ENCODE results near the gene MCM6.

Gene MCM6

DNA sequence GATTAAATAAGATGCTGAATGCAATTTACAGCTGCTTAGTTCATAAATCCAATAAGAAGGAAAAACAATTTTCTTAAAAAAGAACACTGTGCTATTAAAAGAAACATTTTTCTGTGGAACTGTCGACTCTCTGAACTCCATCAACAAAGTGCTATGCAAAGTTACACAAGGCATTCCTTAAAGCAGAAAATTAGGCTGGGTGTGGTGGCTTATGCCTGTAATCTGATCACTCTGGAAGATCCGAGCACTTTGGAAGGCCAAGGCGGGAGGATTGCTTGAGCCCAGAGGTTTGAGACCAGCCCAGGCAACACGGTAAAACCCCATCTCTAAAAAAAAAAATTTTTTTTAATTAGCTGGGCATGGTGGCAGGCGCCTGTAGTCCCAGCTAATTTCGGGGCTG, 13.0 kb downstream of the MCM6 start:
- TF ChIP-seq, protein P1, sequence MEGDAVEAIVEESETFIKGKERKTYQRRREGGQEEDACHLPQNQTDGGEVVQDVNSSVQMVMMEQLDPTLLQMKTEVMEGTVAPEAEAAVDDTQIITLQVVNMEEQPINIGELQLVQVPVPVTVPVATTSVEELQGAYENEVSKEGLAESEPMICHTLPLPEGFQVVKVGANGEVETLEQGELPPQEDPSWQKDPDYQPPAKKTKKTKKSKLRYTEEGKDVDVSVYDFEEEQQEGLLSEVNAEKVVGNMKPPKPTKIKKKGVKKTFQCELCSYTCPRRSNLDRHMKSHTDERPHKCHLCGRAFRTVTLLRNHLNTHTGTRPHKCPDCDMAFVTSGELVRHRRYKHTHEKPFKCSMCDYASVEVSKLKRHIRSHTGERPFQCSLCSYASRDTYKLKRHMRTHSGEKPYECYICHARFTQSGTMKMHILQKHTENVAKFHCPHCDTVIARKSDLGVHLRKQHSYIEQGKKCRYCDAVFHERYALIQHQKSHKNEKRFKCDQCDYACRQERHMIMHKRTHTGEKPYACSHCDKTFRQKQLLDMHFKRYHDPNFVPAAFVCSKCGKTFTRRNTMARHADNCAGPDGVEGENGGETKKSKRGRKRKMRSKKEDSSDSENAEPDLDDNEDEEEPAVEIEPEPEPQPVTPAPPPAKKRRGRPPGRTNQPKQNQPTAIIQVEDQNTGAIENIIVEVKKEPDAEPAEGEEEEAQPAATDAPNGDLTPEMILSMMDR (IDR thresholded peaks at IDR 0.05; ENCODE audit: borderline replicate concordance, insufficient read depth, low read depth, low read length), result no peak
- no peak overlapping the region for H3K4me3 ChIP-seq (ENCODE audit: low read depth, low read length)

DNA sequence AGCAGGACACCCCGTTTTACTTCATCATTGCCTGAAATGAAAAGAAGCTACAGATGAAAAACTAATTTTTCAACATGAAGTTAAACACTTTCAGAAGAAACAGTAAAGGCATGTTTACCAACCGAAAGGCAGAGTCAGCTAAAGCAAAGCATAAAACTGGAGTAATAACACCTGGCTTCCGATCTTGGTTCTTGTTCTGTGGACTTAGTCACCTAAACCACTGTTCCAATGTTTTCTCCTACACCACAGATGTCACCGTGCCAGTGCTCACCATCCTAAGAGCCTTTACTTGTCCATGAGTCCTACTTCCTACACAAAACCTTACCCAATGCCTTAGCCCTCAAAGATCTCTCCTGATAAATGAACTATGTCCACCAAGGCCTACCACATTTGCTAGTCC, 13.5 kb downstream of the MCM6 start:
- no peak overlapping the region for H3K4me3 ChIP-seq (ENCODE audit: low read depth, low read length)
- TF ChIP-seq, protein P1 (IDR thresholded peaks at IDR 0.05; ENCODE audit: borderline replicate concordance, insufficient read depth, low read depth, low read length), result no peak

DNA sequence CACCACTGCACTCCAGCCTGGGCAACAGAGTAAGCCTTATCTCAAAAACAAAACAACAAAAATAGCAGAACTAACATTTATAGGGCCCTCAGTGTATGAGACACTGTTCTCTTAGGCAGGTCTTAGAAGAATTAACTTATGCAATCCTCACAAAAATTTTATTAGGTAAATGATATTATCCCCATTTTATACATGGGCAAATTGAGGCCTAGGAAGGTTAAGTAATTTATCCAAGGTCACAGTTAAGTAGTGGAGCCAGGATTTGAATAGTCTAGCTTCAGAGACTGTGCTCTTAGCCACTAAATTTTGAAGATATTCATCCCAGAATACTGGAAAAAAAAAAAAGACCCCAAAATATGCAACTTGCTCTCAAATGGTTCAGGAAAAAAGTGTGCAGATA, 22.8 kb downstream of the MCM6 start:
- TF ChIP-seq, protein P1 (IDR thresholded peaks at IDR 0.05; ENCODE audit: borderline replicate concordance, insufficient read depth, low read depth, low read length), result no peak
- H3K4me3 ChIP-seq (ENCODE audit: low read depth, low read length), result no peak overlapping the region

DNA sequence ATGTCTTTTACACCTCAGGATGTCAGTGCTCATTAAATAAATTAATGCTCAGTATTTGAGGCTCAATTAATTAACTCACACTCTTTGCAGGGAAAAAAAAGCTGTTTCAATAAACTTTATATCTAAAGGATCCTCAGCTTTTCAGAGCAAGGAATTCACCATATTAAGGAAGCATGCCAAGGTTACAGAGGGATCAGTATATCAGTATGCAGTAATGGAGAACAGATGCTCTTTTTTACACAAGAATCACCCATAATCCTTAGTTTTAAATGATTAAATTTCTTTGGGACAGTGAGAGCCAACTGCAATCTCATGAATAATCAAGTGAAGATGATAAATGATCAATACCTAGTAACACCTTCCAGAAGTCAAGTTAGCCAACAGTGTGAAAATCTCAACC, 24.4 kb downstream of the MCM6 start:
- TF ChIP-seq, protein P1 (IDR thresholded peaks at IDR 0.05; ENCODE audit: borderline replicate concordance, insufficient read depth, low read depth, low read length), result no peak
- no peak overlapping the region for H3K4me3 ChIP-seq (ENCODE audit: low read depth, low read length)

DNA sequence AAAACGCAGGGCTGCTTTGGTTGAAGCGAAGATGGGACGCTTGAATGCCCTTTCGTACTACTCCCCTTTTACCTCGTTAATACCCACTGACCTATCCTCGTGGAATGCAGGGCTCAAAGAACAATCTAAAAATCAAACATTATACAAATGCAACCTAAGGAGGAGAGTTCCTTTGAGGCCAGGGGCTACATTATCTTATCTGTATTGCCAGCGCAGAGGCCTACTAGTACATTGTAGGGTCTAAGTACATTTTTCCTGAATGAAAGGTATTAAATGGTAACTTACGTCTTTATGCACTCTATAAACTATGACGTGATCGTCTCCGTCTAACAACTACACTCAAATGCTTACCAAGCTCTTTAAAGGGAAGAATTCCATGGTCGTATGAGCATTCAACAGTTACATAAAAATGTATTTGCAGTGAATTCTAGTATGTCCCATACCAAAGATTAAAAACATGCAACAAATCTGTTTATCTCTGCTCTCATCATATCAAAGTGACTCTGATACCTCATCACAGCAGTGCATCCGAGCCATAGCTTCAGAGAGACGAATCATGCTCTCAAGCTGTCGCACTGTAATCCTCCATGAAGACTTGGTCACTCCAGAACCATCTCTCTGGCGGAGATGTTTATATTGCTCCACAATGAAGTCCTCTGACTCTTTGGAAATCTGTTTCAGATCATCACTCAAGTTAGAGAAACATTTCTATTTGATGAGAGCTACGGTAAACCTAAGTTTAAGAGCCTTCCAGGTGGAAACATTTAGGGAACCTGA, 25.2 kb downstream of the MCM6 start:
- no peak overlapping the region for H3K4me3 ChIP-seq (ENCODE audit: low read depth, low read length)
- TF ChIP-seq, protein P1 (IDR thresholded peaks at IDR 0.05; ENCODE audit: borderline replicate concordance, insufficient read depth, low read depth, low read length), result no peak

DNA sequence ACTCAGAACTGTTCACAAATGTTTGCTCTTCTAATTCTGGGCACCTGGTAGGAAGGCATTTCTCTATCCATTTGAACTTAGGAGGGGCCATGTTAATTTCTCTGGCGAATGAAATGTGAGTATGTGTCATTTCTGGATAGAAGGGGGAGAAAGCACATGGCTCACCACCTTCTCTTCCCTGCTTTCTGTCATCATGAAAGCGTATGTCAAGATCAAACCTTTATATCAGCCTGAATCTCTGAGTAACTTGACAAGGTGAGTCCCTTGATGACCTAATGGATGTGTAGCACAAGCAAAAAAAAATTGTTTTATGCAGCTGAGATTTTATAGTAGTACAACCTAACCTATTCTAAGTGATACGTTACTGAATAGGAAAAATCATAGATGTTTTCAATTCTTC, 27.2 kb downstream of the MCM6 start:
- no peak overlapping the region for H3K4me3 ChIP-seq (ENCODE audit: low read depth, low read length)
- TF ChIP-seq, protein P1 (IDR thresholded peaks at IDR 0.05; ENCODE audit: borderline replicate concordance, insufficient read depth, low read depth, low read length), result no peak

DNA sequence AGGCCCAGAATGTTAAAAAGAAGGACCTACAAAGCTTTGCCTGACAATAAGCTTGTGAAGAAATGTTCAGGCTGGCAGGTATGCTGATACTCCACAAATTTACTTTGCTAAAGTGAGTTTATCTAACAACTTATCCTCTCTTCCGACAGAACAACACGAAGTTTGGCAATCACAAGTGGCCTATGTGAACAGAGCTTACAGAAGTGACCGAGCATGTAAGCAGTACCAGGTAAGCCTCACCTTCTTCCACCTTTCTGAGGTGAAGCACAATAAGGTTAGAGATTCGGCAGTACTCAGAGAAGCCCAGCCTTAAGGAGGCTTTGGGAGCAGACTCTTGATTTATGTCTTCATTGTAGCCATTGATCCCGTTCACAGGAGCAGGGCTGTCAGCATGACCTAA, 30.2 kb downstream of the MCM6 start:
- TF ChIP-seq, protein P1 (IDR thresholded peaks at IDR 0.05; ENCODE audit: borderline replicate concordance, insufficient read depth, low read depth, low read length), result no peak
- H3K4me3 ChIP-seq (ENCODE audit: low read depth, low read length), result no peak overlapping the region

Measured in GM12875 (cell line).